Psoas muscle (tissue), 8 donors: ENCODE measurements around the gene AP5Z1. TPM values are rescaled to one million over a fixed set of nuclear protein-coding genes. Genes with fewer than 3 reads are reported as not detected.
A peak's percentile ranks its signal among the peaks of the same experiment; 100 is the strongest.

Experiments used
- ATAC-seq, 4 donors: fragments of 200-7000 bp; cut with Tn5 transposase; one replicate each; pipeline ENCODE4 v1.9.1; 2020; ENCODE audit warnings: moderate library complexity in 3 of 4, mild to moderate bottlenecking in 2 of 4
- DNase-seq, 2 donors: peaks; one replicate each; pipeline ENCODE4 v3.0.0-alpha.2; 2020
- H3K27ac ChIP-seq: fragments of 200-600 bp; one replicate; pipeline ENCODE4 v1.8.0; 2022
- H3K27me3 ChIP-seq, 3 donors: fragments of 200-600 bp in 1 of 3; one replicate each; pipeline versions ENCODE4 v1.6.1 to v1.8.0; 2013 to 2022; ENCODE audit warnings: low read length in 2 of 3, mild to moderate bottlenecking in 2 of 3, moderate library complexity in 1 of 3; ENCODE audit not compliant: insufficient read depth in 3 of 3
- H3K36me3 ChIP-seq, 2 donors: fragments of 200-600 bp in 1 of 2; one replicate each; pipeline versions ENCODE4 v1.6.1 to v1.8.0; 2013 to 2022; ENCODE audit warnings: low read depth in 1 of 2, mild to moderate bottlenecking in 1 of 2, moderate library complexity in 1 of 2; ENCODE audit not compliant: insufficient read depth in 1 of 2
- H3K4me1 ChIP-seq: fragments of 200-600 bp; one replicate; pipeline ENCODE4 v1.8.0; 2022
- H3K4me3 ChIP-seq: fragments of 200-600 bp; one replicate; pipeline ENCODE4 v1.8.0; 2022; ENCODE audit warnings: mild to moderate bottlenecking
- H3K9me3 ChIP-seq: fragments of 200-600 bp; one replicate; pipeline ENCODE4 v1.8.0; 2022
- CTCF ChIP-seq: fragments of 200-600 bp; IDR thresholded peaks from one replicate; pipeline ENCODE4 v1.8.0; 2022; ENCODE audit warnings: antibody characterized with exemption
- WGBS, 3 donors: extraction: QIAGEN DNeasy Blood & Tissue Kit; methylation state at CpG; one replicate each; pipeline versions ENCODE4 v1.1.6 to v1.1.7; 2013; 5-methylcytosine and 5-hydroxymethylcytosine counted together
- intact Hi-C, 2 donors: fragments of 100-400 bp; cut with DNase I; formaldehyde crosslinking; loops; one replicate each; pipeline versions ENCODE4 v1.11.0 to v1.14.2; 2022
- polyA plus RNA-seq, 3 donors: library from polyadenylated mRNA; stranded (reverse); fragments of 200-250 nt; gene quantifications; one replicate each; pipeline ENCODE4 v1.2.3, GENCODE V29; 2013
- total RNA-seq, 4 donors: library from RNA; stranded (reverse); fragmentation: NEBNext Ultra II Directional in 2 of 4; extraction: Animal tissue kit (Norgen Biotek cat#: 25700) in 2 of 4; gene quantifications; one replicate each; pipeline versions ENCODE4 v1.2.1 to v1.2.4, GENCODE V29; 2021 to 2023
- donor health status: healthy with polysubstance abuse.
- donor health status: DM: no; HTN: no; CAD: no; lungs with moderate emphysema.
- donor health status: Bipolar disorder and iron deficiency.
- donor health status: healthy.
- donor health status: DM: yes; HTN: yes; CAD: no.
- donor health status: DM: no; HTN: no; CAD: no.
- donor health status: DM: no; HTN: no; CAD: no.
- donor health status: DM: yes; HTN: yes; CAD: no.

The AP5Z1 gene
- total and polyA plus RNA-seq, 7 donors = 6.6 to 20.1 (median 12.1) TPM

GRCh38 chr7:4833176-4833575 is 57.8 kb downstream of the AP5Z1 start:
- Histone ChIP-seq H3K36me3 (no peaks in the 10 kb centered on the region), H3K9me3 (no peaks in the 10 kb centered on the region), H3K4me1 (no peaks in the 10 kb centered on the region), H3K27me3 (no peaks in the 10 kb centered on the region), H3K4me3 (no peak overlapping the region), H3K27ac (no peak overlapping the region)
- TF ChIP-seq CTCF = no peak
- WGBS, 3 donors = 83 to 90% (median 87%) methylated on average over 17 of the region's 17 CpGs
- no peak for DNase-seq
- no peak for ATAC-seq
- intact Hi-C loops = no loop called here

DNA sequence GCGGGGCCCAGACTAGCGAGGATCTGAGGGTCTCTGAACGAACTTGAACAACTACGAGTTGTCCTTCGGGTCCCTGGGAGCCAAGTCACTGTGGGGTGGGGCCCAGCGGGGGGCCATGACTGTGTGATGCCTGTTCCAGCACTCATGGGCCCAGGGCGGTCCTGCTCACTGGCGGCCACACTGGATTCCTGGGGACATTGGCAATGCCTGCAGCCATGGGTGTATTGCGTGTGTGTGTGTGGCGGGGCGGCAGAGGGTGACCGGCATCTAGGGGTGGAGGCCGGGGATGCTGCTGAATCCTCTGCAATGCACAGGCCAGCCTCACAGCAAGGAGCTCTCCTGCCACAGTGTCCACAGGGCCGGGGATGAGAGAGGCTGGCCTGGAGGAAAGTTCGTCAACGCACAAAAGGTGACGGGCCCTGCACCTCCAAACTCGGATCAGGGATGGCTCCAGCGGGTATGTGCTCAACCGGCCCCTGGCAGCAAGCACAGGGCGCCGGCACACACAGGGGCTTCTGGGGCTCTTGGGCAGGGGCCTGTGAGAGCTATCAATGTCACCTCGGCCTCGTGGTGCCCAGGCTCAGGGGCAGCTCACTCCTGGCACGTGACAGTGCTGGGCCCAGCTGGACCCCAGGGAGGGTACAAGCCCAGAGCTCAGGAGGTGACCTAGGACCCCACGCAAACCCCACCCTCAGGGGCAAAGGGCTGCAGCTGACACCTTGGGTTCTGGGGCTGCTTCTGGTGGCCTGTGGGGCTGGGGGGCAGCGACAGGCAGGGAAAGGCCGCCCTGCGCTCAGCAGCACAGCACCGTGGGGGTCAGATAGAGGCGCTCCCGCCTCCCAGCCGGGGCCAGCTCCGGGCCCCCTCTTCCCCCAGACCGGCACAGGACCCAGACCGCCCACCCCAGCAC is 58.5 kb downstream of the AP5Z1 start:
- H3K4me3 ChIP-seq = no peak overlapping the region
- no peaks in the 10 kb centered on the region for H3K9me3 ChIP-seq
- H3K27ac ChIP-seq = no peak overlapping the region
- no peaks in the 10 kb centered on the region for H3K27me3 ChIP-seq
- no peak for DNase-seq
- no peaks in the 10 kb centered on the region for H3K36me3 ChIP-seq
- H3K4me1 ChIP-seq = no peaks in the 10 kb centered on the region
- no peak for TF ChIP-seq CTCF
- intact Hi-C loops = no loop called here
- no peak for ATAC-seq
- 77 to 86% (median 82%) methylated on average over 27 to 36 of the region's 36 CpGs for WGBS, 3 donors

- Histone ChIP-seq H3K4me1 (no peaks in the 10 kb centered on the region), H3K27me3 (no peaks in the 10 kb centered on the region), H3K9me3 (no peaks in the 10 kb centered on the region), H3K36me3 (no peaks in the 10 kb centered on the region), H3K27ac (no peak overlapping the region), H3K4me3 (no peak overlapping the region)
- no peak for TF ChIP-seq CTCF
- DNase-seq (peak in 1 of 2 donors; percentile 41), ATAC-seq (no peak)
- WGBS, 3 donors = 93 to 94% (median 94%) methylated on average over 54 to 60 of the region's 60 CpGs
- intact Hi-C loops = no loop called here
Measured at GRCh38 chr7:4834601-4835397, 59.4 kb downstream of the AP5Z1 start.

DNA sequence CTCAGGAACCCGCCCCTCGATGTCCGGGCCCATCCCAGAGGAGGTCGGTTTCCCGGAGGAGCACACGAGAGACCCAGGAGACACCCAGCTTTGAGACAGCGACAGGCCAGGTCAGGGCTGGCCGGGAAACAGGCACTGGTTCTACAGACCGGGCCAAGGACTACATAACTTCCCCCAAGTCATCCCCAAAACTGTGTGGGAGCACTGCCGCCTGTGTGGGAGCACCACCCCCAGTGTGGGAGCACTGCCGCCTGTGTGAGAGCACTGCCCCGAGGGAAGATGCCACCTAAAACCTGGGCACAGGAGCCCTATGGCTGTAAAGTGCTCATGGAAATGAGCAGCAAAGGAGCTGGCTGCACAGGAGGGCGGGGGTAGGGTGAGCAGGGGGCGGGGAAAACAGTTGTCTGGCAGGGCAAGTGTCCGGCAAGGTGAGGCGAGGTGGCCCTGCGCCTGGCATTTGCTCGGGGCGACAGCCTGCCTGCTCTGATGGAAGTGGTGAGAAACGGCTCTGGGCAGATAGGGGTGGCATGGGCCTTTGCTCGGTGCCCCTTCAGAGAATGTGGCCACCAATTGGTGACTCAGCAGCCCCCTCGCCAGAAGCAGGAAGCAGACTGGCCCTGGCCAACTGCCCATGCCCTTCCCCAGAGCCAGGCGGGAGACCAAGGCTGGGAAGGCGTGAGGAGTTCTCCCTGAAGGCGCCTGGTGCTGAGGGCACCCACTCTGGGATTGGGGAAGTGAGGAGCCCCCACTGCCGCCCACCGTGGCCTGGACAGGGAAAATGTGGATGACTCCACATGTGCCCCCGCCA is 60.2 kb downstream of the AP5Z1 start:
- H3K4me3 ChIP-seq = no peak overlapping the region
- WGBS, 3 donors = 89 to 94% (median 92%) methylated on average over 25 to 28 of the region's 28 CpGs
- no peaks in the 10 kb centered on the region for H3K4me1 ChIP-seq
- H3K27ac ChIP-seq = no peak overlapping the region
- DNase-seq (no peak), ATAC-seq (peak in 1 of 4 donors; percentile 17)
- no peak for TF ChIP-seq CTCF
- H3K9me3 ChIP-seq = no peaks in the 10 kb centered on the region
- no peaks in the 10 kb centered on the region for H3K36me3 ChIP-seq
- intact Hi-C loops = no loop called here
- H3K27me3 ChIP-seq = no peaks in the 10 kb centered on the region
